OCI-LY1 (cell line): ENCODE results near the gene DDX42.

Experiments
- H2AFZ ChIP-seq: fragments of 200-600 bp; sonication (generic), shearing (Covaris generic); 2 replicates; pipeline ENCODE4 v1.6.0; 2014; ENCODE audit warnings: antibody characterized with exemption, mild to moderate bottlenecking, low read length
- H3F3A ChIP-seq: fragments of 200-600 bp; sonication (generic), shearing (Covaris generic); 2 replicates; pipeline ENCODE4 v1.6.0; 2014; ENCODE audit warnings: mild to moderate bottlenecking, antibody characterized with exemption, low read length, moderate library complexity; ENCODE audit not compliant: insufficient read depth
- H3K27ac ChIP-seq: fragments of 200-600 bp; sonication (generic); 2 replicates; pipeline ENCODE4 v1.5.1; 2014; ENCODE audit warnings: low read length, mixed run types, mild to moderate bottlenecking, low read depth; ENCODE audit not compliant: poor library complexity, severe bottlenecking
- H3K27me3 ChIP-seq: fragments of 200-600 bp; sonication (generic); 2 replicates; pipeline ENCODE4 v1.6.0; 2014; ENCODE audit warnings: antibody characterized with exemption, mild to moderate bottlenecking, low read length, moderate library complexity; ENCODE audit not compliant: insufficient read depth
- H3K36me3 ChIP-seq: fragments of 200-600 bp; sonication (generic); 2 replicates; pipeline ENCODE4 v1.6.1; 2014; ENCODE audit warnings: mild to moderate bottlenecking, antibody characterized with exemption, low read length, moderate library complexity, mixed read lengths; ENCODE audit not compliant: insufficient read depth
- H3K4me1 ChIP-seq: fragments of 200-600 bp; sonication (generic); 2 replicates; pipeline ENCODE4 v1.5.1; 2014; ENCODE audit warnings: mild to moderate bottlenecking, low read length, moderate library complexity; ENCODE audit not compliant: insufficient read depth, severe bottlenecking
- H3K4me2 ChIP-seq: fragments of 200-600 bp; sonication (generic), shearing (Covaris generic); 2 replicates; pipeline ENCODE4 v1.6.1; 2014; ENCODE audit warnings: low read length
- H3K4me3 ChIP-seq: fragments of 200-600 bp; sonication (generic); 2 replicates; pipeline ENCODE4 v1.5.1; 2014; ENCODE audit warnings: low read length, low read depth, mild to moderate bottlenecking, mixed read lengths; ENCODE audit not compliant: poor library complexity, severe bottlenecking
- H3K79me2 ChIP-seq: fragments of 200-600 bp; shearing (Covaris generic); 2 replicates; pipeline ENCODE4 v1.6.1; 2016; ENCODE audit warnings: mixed run types, low read length, mixed read lengths; ENCODE audit not compliant: insufficient read depth
- H3K9ac ChIP-seq: fragments of 200-600 bp; sonication (generic), shearing (Covaris generic); 2 replicates; pipeline ENCODE4 v1.6.1; 2014; ENCODE audit warnings: mild to moderate bottlenecking, low read length, mixed read lengths
- H3K9me2 ChIP-seq: fragments of 200-600 bp; sonication (generic), shearing (Covaris generic); 2 replicates; pipeline ENCODE4 v1.6.1; 2014; ENCODE audit warnings: low read depth, mild to moderate bottlenecking, low read length, mixed read lengths
- H3K9me3 ChIP-seq: fragments of 200-600 bp; shearing (Covaris generic); 2 replicates; pipeline ENCODE4 v1.6.1; 2014; ENCODE audit warnings: low read length, mixed read lengths
- H4K20me1 ChIP-seq: fragments of 200-600 bp; sonication (generic), shearing (Covaris generic); 2 replicates; pipeline ENCODE4 v1.6.0; 2016; ENCODE audit warnings: mild to moderate bottlenecking, low read length; ENCODE audit not compliant: insufficient read depth
- CTCF ChIP-seq: fragments of 200-600 bp; sonication (generic), shearing (Covaris generic); IDR thresholded peaks from 2 replicates; pipeline ENCODE4 v1.5.1; 2017; ENCODE audit warnings: mild to moderate bottlenecking, antibody characterized with exemption, low read length, moderate library complexity, mixed read lengths
- EZH2 ChIP-seq: fragments of 200-600 bp; sonication (generic), shearing (Covaris generic); IDR thresholded peaks from 2 replicates; pipeline ENCODE4 v1.8.0; 2017; ENCODE audit warnings: borderline replicate concordance, mixed run types, mild to moderate bottlenecking, antibody characterized with exemption, low read length, moderate library complexity, mixed read lengths

The DDX42 gene

GRCh38 chr17:63768433-63768832, 5.5 kb upstream of the DDX42 start:
- Histone ChIP-seq H3F3A (no peaks in the 10 kb centered on the region), H3K4me3 (no peak overlapping the region), H3K9me3 (no peaks in the 10 kb centered on the region), H3K4me2 (no peak overlapping the region), H2AFZ (no peak overlapping the region), H3K79me2 (peaks cover 76% of the 10 kb centered on the region), H3K4me1 (peaks cover 9% of the 10 kb centered on the region), H3K9ac (no peak overlapping the region), H3K36me3 (peaks cover 67% of the 10 kb centered on the region), H3K27ac (no peak overlapping the region), H4K20me1 (0 out of 2 replicates have a peak, but pooled peaks cover 2% of the 10 kb centered on the region), H3K9me2 (no peaks in the 10 kb centered on the region), H3K27me3 (no peaks in the 10 kb centered on the region)
- TF ChIP-seq CTCF (no peak), EZH2 (no peak)

DNA sequence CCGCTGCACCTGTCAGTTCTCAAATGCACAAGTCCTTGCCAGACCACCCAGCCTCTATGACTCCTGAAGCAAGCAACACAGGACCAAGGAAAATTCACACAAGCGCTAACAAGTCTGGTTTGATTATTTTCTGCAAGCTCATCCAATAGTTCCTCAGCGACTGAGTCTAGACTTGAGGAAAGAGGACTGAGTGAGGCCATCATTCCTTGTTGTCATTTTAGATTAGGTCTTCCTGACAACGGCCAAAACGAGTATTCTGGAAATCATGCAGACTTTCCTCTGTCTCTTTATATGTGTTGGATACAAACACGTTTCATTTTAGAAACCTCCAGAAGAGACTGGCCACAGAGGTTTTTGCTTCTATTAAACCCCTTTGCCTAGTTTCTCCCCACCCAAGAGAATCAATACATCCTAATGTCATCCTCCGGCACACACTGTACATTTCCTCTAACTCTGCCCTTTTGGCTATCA, 1.1 kb upstream of the DDX42 start:
- Histone ChIP-seq H3K9ac (peak overlapping the region; percentile 98), H3K4me3 (peak overlapping the region; percentile 92), H3K27me3 (no peaks in the 10 kb centered on the region), H3K9me3 (no peaks in the 10 kb centered on the region), H3K79me2 (peaks cover 89% of the 10 kb centered on the region), H4K20me1 (no peaks in the 10 kb centered on the region), H3K9me2 (no peaks in the 10 kb centered on the region), H3F3A (no peaks in the 10 kb centered on the region), H3K4me2 (peak overlapping the region; percentile 97), H3K4me1 (peaks cover 24% of the 10 kb centered on the region), H2AFZ (no peak overlapping the region), H3K36me3 (peaks cover 54% of the 10 kb centered on the region), H3K27ac (peak overlapping the region; percentile 89)
- TF ChIP-seq EZH2 (no peak), CTCF (no peak)

- no peaks in the 10 kb centered on the region for H3K9me3 ChIP-seq
- no peaks in the 10 kb centered on the region for H3F3A ChIP-seq
- H3K9me2 ChIP-seq, result no peaks in the 10 kb centered on the region
- H3K4me2 ChIP-seq, result peak within 1 kb of the TSS; percentile 97
- H3K27ac ChIP-seq, result peak within 1 kb of the TSS; percentile 89
- H3K79me2 ChIP-seq, result peaks cover 89% of the 10 kb centered on the region
- no peaks in the 10 kb centered on the region for H4K20me1 ChIP-seq
- peaks cover 54% of the 10 kb centered on the region for H3K36me3 ChIP-seq
- peak within 1 kb of the TSS; percentile 98 for H3K9ac ChIP-seq
- no peak within 1 kb of the TSS for H2AFZ ChIP-seq
- TF ChIP-seq EZH2 (no peak), CTCF (no peak)
- H3K4me3 ChIP-seq, result peak within 1 kb of the TSS; percentile 92
- H3K27me3 ChIP-seq, result no peaks in the 10 kb centered on the region
- H3K4me1 ChIP-seq, result peaks cover 24% of the 10 kb centered on the region
Observed at GRCh38 chr17:63773272-63774140, 464 bp upstream of the DDX42 start, which contains the start of gene CCDC47. CCDC47 (minus strand) TSS chr17:63773597; CDS start chr17:63766175, 7,422 bp downstream.
